Brain pericyte (primary cell): ENCODE results near the gene KLHL22.
"Not testable (repeated sequence)": the region's sequence is repeated elsewhere in the genome, so short reads cannot be mapped to it uniquely, and the experiment has no call there.

Source experiments
- DNase-seq: peaks from one replicate; pipeline ENCODE4 v3.0.0-alpha.2; 2012; ENCODE audit warnings: low read depth, low spot score

KLHL22 gene

DNA sequence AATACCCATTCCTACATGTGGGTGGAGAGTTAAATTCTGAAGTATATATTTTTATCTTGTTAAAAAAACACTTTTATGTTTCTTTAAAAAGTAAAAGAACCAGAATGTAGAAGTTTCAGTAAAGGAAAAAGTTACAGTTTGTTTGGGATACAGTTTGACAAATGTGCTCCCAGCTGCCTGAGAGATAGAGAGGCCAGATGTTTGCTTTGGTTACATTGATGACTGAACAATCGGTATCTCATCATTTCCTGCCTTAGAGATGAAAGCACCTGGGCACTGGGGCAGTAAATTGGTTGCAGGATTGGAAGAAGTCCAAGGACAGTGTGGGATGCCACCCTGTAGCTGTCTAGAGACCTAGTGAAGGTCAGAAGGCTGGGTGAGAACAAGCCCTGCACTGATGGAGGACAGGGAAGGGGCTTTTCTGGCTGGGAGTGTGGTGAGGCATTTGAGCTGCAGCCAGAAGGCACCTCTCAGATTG, 28.4 kb upstream of the KLHL22 start:
- no peak for DNase-seq

DNA sequence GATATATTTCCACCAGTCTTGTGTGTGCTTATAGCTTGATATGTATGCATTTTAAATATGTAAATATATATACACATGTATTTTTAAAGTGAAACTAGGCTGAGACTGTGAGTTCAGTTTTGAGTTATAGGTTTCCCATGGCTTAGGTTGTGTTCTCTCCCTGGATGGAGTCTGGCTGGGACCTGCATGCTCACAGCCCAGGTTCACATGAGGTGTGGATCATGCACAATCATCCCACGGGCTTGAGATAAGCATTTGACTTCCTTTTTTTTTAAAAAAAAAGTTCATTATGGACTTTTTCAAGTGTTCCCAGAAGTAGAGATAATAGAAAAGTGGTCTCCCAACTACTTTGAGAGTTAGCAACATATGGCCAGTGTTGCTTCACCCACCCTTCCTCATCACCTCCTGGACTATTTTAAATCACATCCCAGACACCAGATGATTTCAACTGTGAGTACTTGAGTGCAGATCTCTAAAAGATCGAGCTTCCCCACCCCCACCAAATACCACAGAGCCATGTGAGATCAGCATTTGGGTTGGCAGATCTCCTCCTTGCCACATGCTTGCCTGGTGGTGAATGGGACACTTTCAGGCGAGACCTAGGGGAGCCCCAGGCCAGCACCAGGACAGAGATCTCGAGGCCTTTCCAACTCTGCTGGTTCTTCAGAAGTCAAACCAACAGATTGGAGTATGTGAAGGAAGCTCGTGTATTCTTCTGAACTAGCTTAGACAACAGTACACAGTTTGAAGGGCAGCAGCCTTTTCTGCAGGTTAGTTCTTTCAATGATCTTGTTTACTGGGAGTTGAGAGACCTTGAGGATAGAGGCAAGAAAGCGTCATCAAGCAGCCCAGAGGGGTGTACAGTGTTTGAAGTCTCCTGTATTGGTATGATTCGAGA, 27.7 kb upstream of the KLHL22 start:
- no peak for DNase-seq

DNA sequence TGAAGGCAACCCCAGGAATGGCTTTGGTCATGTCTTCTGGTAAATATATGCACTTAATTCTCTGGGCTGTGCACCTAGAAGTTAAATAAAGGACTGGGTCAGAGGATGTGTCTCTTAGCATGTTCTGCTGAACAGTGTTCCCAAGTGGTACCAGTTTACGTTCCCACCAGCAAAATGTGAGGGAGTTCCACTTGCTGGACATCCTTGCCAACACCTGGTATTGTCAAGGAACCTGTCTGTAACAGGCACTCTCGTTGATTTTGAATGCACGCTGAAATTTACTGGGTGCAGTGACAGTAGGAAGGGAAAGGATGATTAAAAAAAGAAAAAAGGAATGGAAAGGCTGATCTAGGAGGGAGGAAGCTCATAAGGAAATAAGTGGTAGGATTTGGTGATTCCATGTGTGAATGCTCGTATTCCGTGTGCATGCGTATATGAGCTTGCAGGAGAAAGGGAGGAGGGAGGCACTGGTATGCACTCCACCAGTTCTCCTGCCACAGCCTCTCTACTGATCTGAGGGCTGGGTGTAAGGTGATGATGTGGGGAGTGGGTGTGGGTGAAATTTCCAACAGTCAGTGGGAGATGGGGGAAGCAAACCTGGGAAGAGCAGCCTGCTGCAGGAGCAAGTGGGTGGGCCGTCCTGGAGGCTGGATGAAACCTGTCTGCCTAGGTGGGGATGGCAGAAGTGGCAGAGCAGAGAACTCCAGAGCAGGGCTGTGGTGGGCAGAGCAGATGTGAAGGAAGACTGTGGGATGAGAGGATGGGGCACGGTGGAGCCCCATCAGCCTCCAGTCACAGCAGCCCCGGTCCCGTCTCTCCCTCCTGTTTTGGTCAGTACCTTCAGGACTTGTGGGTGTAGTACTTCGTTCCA, 26.8 kb upstream of the KLHL22 start:
- no peak for DNase-seq

DNA sequence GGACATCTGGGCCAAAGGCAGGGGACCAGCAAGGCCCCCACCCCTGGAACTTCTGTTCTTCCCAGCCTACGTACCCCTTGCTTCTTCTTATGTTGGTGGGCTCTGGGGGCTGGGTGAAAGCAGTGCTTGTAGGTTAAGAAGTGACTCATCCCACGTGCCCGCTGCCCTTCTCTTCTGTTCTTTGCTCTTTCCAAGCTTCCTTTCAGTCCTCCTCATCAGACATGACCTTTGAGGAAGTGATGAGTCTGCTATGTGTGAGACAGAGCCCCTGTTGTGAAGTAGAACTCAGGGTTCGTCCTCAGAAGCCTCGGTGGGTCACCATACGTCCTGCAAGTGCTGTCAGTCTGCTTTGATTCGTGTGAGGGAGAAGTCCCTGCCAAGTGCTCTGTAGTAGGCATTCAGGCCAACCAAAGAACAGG, 24.5 kb upstream of the KLHL22 start:
- DNase-seq, result peak; percentile 63

DNA sequence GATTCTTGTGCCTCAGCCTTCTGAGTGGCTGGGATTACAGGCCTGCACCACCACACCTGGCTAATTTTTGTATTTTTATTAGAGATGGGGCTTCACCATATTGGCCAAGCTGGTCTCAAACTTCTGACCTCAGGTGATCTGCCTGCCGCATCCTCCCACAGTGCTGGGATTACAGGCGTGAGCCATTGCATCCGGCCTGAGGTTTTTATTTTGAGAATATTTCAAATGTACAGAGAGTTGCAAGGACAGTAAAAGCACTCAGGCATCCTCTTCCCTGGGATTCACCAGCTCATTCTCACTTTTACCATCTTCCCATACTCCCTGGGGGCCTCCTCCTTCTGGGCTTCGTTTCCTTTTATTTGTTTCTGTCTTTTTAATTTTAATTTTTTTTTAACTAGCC, 24.0 kb upstream of the KLHL22 start:
- no peak for DNase-seq

DNA sequence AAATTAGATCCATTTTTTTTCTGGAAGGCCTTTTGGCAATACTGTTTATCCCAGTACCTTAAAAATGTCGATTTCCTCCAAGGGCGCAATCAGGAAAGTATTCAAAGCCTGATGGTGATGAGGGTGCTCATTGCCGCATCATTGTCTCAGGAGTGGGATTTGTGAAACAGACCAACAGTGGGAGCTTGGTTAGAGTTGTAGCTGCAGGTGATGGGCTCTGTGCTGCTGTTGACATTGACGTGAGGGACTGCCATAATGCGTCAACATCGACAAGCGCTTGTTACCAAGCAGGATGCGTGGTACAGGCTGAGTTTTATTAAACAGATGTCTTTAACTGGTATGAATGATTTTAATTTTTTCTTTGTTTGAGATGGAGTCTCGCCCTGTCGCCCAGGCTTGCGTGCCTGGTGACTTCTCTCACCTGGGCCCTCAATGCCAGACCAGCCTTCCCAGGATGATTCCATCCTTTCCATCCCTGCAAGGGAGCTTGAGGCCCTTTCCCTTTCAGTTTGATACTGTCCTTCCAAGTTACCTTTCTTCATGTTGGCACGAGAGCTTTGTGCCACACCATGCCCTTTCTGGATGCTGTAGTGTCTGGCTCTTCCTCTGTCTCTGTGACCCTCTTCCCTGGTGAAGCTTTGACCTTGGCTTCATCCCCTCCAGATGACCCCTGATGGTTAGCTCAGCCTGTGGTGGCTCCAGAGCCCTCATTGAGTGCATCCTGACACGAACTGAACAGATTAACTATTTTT, 22.4 kb upstream of the KLHL22 start:
- no peak for DNase-seq

DNA sequence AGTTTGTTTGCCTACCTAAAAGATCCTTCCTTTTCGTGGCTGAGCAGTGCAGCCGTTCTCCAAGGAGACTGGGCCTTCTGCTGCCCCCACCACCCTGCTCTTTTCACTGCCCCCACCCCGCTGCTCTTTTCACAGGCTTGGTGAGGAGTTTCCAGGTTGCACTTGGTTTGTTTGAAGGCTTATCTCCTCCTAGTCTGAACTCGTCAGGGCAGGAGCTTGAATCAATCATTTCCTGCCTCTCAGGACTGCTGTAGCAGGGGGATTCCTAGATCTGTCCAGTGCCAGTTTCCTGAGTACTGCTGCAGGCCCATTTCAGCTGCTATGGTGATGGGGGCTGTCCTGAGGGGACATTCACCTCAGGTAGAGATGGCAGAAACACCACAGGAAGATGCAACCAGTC, 21.8 kb upstream of the KLHL22 start:
- DNase-seq, result no peak

DNA sequence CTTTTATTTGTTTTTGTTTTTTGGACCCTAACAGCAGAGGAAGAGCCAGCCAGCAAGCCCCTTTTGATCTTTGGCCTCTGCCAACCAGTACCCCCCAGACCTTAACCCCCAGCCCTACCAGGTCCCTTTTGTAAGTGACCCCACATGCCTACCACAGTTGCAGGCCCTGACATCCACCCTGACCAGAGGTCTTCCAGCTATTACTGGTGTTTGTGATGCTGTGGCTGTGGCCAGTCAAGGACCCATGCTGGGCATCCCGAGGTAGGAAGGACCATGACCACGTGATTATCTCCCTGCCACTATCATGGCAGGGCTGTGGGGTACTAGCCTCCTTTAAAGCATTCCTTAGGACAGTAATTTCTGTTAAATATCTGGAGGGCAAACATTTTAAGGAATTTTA, 20.8 kb upstream of the KLHL22 start:
- no peak for DNase-seq

DNA sequence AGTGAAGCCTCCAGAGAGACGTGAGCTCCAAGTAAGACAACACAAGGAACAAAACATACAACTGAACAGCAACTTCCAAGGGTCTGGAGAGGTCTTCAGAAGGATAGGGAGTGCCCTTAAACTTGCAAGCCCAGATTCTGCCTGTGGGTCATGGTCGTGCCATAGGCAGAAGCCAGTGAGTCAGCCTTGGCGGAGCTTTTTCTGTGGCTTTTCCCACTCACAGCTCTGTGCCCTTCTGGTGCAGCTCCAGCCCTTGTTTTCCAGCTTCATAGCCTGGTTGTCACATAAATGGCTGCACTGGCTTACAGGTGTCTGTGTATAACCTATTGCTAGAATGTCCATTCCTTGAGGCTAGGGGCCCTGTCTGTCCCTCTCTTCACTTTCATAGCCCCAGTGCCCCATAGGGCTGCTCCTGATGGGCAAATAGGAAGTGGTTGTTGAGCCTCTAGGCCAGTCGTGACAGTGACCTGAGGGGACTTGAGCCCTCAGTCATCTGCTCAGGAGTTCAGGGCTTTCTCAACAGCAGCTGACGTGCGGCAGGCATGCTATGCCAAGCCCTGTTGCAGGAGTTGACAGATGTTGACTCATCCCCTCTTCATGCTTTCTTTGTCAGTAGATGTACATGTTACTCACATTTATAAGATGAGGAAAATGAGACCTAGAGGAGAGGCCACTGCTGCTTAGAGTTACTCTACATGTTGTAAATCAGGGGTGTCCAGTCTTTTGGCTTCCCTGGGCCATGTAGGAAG, 19.2 kb upstream of the KLHL22 start:
- no peak for DNase-seq

DNA sequence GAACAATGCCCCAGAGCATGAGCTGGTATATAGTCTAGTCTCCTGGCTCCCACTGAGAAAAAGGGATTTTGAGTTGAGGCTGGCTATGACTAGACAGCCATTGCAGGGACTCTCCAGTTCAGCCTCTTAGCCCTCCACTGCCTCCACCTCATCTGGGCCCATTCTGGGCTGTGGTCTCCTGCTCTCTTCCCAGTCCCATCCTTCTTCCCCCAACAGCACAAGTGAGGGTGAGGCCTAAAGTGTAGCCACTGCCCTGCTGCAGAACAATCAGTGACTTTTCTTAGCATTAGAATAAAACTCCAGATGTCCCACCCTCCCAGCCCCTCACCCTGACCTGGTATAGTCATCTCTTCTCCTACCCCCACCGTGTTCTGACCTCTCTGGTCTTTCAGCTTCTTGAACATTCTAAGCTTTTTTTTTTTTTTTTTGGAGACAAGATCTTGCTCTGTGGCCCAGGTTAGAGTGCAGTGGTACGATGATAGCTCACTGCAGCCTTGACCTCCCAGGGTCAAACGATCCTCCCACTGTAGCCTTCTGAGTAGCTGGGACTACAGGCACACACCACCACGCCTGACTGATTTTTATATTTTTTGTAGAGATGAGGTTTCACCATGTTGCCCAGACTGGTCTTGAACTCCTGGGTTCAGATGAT, 16.1 kb upstream of the KLHL22 start:
- DNase-seq, result no peak

DNA sequence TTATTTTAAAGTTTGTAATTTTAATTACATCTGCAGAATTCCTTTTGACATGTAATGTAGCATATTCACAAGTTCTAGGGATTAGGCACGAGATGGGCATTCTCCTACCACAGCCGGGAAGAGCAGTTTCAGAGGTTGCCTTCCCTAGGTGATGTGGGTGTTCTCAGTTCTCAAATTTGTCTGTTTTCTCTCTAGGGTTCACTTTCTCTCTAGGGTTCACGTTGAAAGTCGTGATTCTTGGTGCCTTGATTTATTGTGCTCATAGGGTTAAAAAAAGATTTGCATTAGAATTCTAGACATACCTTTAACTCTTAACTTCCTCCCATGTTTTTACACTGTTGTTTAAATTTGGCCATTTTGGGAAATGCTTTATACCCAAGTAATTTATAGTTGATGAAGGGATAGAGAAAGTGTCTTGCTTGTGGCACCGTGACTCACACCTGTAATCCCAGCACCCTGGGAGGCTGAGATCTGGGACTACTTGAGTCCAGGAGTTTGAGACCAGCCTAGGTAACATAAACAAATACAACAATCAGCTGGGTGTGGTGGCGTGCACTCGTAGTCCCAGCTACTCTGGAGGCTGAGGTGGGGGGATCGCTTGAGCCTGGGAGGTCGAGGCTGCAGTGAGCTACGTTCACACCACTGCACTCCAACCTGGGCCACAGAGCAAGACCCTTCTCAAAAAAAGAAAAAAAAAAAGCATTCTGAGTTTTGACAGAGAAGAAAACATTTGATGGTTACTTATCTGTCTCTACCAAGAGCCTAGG, 15.4 kb upstream of the KLHL22 start:
- DNase-seq, result no peak

DNA sequence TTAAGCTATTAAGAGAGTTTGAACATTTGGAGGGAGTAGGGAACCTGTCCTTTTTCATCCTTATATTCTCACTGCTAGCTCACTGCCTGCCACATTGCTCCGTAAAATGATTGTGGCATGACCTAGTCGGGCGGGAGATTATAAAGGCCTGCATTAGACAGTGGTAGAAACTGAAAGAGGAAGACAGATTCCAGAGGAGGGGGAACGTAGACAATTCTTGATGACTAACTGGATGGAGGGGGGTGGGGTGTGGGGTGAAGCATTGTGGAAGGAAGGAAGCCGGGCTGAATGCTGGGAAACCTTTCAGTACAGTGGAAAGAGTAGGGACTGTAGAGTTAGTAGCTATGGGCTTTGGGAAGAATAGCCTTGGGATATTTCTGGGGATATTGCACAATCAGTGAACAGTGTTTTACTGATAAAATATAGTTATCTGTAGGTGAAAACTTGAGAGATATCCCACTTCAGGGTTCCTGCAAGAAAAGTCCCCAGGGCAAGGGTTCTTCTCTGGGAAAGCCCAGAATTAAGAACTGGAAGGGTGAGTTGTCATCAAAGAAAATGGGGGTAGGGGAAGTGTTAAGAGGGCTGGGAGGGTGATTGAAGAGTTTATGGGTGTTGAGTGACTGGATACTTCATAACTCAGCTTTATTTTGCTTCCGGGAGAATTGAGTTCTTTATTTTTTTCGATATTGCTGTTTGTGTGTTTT, 13.9 kb upstream of the KLHL22 start:
- no peak for DNase-seq

DNA sequence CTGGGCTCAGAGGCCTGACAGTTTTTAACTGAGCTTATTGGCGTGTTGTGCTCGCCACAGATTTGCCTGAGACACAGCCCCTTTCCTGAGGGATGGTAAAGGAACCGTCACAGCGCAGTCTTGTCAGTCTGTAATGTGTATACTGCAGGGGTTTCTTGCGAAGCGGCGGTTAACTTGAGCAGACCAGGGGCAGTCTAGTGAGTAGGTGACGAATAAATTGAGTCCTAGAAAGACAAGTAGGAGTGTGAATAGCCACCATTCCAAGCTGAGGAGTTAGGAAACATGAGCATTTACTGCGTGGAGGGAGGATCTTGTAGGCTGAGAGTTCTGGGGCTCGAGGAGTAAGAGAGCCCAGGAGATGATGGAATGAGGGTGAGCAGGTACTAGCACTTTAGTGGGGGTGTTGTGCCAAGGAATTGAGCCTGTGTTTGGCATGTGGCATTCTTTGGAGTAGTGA, 13.2 kb upstream of the KLHL22 start:
- DNase-seq, result no peak

DNA sequence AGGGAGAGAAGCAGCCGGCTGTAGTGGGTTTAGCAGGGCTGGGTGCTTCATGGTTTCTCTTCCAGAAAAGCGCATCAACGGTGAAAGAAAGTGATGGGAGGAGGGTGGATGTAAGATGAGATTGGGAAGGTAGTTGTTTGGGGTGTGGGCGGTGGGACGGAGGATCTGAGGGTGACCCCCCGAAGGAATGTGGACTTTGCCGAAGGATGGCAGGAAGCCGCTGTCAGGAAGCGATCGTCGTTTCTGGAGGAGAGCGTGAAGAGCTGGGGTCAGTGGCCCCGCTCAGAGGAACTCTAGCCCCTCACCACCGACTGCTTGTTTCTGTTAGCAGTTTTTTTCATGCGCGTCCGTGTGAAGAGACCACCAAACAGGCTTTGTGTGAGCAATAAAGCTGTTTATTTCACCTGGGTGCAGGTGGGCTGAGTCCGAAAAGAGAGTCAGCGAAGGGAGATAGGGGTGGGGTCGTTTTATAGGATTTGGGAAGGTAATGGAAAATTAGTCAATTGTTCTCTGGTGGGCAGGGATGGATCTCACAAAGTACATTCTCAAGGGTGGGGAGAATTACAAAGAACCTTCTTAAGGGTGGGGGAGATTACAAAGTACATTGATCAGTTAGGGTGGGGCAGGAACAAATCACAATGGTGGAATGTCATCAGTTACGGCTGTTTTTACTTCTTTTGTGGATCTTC, 12.6 kb upstream of the KLHL22 start:
- DNase-seq, result not testable (repeated sequence)

DNA sequence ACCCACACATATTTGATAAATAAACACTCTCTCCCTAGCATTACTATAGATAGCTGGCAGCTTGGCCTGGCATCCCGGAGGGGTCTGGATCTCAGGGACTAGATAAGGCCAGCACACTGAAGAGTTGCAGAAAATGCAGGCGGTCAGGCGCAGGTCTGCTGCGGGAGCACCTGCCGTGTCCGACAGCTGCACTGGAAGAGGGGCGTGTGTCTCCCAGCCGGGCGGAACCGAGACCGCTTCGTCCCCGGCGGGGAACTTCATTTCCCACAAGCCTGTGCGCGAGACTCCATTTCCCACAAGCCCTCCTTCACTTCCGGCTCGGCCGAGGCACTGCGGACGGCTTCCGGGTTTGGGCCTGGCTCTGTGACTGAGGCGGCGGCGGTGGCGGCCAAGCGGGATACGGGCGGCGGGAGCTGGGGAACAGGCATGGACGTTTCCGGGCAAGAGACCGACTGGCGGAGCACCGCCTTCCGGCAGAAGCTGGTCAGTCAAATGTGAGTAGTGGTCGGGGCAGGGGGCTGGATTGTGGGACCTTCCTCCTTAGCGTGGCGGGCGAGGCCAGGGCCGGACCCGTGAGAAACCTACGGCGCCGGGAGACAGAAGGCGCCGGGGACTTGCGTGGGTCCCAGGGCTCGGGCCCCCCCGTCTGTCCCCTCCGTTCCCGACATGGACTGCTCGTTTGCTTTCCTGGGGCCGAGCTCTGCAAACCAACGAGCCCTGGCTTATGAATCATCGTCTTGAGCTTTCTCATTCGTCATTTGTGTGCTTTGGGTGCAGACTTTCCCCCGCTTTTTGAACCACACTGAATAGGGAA, 11.9 kb upstream of the KLHL22 start, which contains the start of gene MED15:
TSS of gene MED15 (plus strand) at position 358 of the 814 bp plus-strand sequence. CDS start at position 427, 69 bp downstream.
- no peak for DNase-seq

DNA sequence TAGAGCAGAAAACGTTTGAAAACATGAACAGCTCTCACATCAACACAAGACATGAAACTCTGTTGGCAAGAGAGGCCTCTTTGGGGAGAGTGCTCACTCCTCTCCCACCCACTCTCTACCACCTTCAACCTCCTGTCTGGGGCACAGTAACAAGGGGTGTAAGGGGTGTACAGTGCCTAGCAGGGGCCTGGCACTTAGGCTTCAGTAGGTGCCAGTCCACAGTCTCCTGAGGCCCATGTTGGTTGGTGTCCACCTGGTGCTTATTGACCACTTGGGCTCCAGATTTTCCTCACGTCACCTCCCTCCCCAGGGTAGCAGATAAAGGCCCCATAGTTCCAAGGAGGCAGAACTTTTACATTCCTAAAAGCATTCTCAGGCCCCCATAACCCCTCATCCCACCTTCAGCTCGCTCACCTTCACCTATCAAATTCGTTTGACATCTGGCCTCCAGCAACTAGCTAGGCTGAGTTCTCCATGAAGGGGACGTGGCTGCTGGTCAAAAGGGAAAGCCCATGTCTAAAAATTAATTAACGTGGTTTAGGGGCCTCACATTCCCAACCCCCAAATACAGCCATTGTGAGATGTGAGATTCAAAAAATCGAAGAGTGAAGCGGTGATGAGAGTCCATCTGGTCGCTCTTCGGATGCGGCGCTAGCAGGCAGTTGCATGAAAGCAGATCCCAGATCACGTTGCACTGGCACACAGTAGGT, 11.1 kb upstream of the KLHL22 start:
- no peak for DNase-seq
